CD14-positive monocyte (primary cell): ENCODE results near the gene TMEM132A. TPM values are rescaled to one million over a fixed set of nuclear protein-coding genes. Genes with fewer than 3 reads are reported as not detected.

Source experiments
- DNase-seq, 3 donors: peaks; one replicate each; pipeline ENCODE4 v3.0.0-alpha.2; 2011 to 2022
- H2AFZ ChIP-seq: 2 replicates; pipeline ENCODE4 v1.6.0; 2012; ENCODE audit warnings: mild to moderate bottlenecking, low read depth, low read length, inconsistent platforms; ENCODE audit not compliant: insufficient read depth, poor library complexity, severe bottlenecking
- H3K27ac ChIP-seq, 2 donors: 1 replicate in 1 of 2; 2 replicates in 1 of 2; pipeline ENCODE4 v1.5.1; 2012 to 2013; ENCODE audit warnings: low read length in 2 of 2, control low read depth in 1 of 2, inconsistent platforms in 1 of 2, low read depth in 1 of 2, mild to moderate bottlenecking in 1 of 2
- H3K27me3 ChIP-seq, 2 donors: one replicate each; pipeline versions ENCODE4 v1.6.0 to v1.6.1; 2011 to 2013; ENCODE audit warnings: low read length in 2 of 2; ENCODE audit not compliant: control insufficient read depth in 2 of 2, insufficient read depth in 2 of 2
- H3K36me3 ChIP-seq, 2 donors: replicated peaks in 1 of 2; 1 replicate in 1 of 2; 2 replicates in 1 of 2; pipeline versions ENCODE4 v1.5.1 to v1.6.1; 2012 to 2013; ENCODE audit warnings: low read length in 2 of 2, control low read depth in 1 of 2, inconsistent platforms in 1 of 2, mild to moderate bottlenecking in 1 of 2; ENCODE audit not compliant: insufficient read depth in 2 of 2, control insufficient read depth in 1 of 2
- H3K4me1 ChIP-seq, 2 donors: 1 replicate in 1 of 2; 2 replicates in 1 of 2; pipeline versions ENCODE4 v1.5.1 to v1.6.1; 2012 to 2013; ENCODE audit warnings: low read length in 2 of 2, control low read depth in 1 of 2, inconsistent platforms in 1 of 2, mild to moderate bottlenecking in 1 of 2, moderate library complexity in 1 of 2; ENCODE audit not compliant: insufficient read depth in 2 of 2, control insufficient read depth in 1 of 2
- H3K4me2 ChIP-seq: replicated peaks from 2 replicates; pipeline ENCODE3; 2012; ENCODE audit warnings: low read length, moderate library complexity, mild to moderate bottlenecking; ENCODE audit not compliant: poor library complexity, severe bottlenecking; ENCODE audit errors: extremely low read depth
- H3K4me3 ChIP-seq, 3 experiments: fragments of 200-600 bp in 1 of 3; sonication (generic) in 1 of 3; replicated peaks in 1 of 3; 1 replicate in 2 of 3; 2 replicates in 1 of 3; pipeline ENCODE4 v1.5.1; 2011 to 2013; ENCODE audit warnings: low read length in 3 of 3, mild to moderate bottlenecking in 3 of 3, control low read depth in 2 of 3, low read depth in 2 of 3, inconsistent platforms in 1 of 3, moderate library complexity in 1 of 3
- H3K79me2 ChIP-seq: 2 replicates; pipeline ENCODE4 v1.6.0; 2012; ENCODE audit warnings: mild to moderate bottlenecking, control low read depth, inconsistent platforms, low read length, moderate library complexity; ENCODE audit not compliant: insufficient read depth
- H3K9ac ChIP-seq: 2 replicates; pipeline ENCODE4 v1.6.0; 2017; ENCODE audit warnings: low read length, mild to moderate bottlenecking; ENCODE audit not compliant: insufficient read depth, poor library complexity, severe bottlenecking
- H3K9me3 ChIP-seq, 2 donors: replicated peaks in 1 of 2; 1 replicate in 1 of 2; 2 replicates in 1 of 2; pipeline versions ENCODE4 v1.5.1 to v1.6.1; 2012 to 2013; ENCODE audit warnings: low read length in 2 of 2, control low read depth in 1 of 2; ENCODE audit not compliant: control insufficient read depth in 1 of 2, insufficient read depth in 1 of 2
- H4K20me1 ChIP-seq: 2 replicates; pipeline ENCODE4 v1.6.0; 2012; ENCODE audit warnings: mild to moderate bottlenecking, low read length, control low read depth, moderate library complexity; ENCODE audit not compliant: insufficient read depth
- H3K27ac Mint-ChIP-seq, 7 donors: one replicate each; pipeline ENCODE4 v1.8.0; 2020; ENCODE audit warnings: mild to moderate bottlenecking in 7 of 7, mixed read lengths in 7 of 7, moderate library complexity in 6 of 7, inconsistent platforms in 2 of 7
- H3K27me3 Mint-ChIP-seq, 3 donors: one replicate each; pipeline ENCODE4 v1.8.0; 2021 to 2022; ENCODE audit warnings: low read depth in 3 of 3, mild to moderate bottlenecking in 3 of 3, mixed read lengths in 3 of 3, moderate library complexity in 3 of 3, inconsistent platforms in 1 of 3
- H3K36me3 Mint-ChIP-seq, 2 donors: one replicate each; pipeline ENCODE4 v1.8.0; 2020; ENCODE audit warnings: mixed read lengths in 2 of 2, inconsistent platforms in 1 of 2, mild to moderate bottlenecking in 1 of 2
- H3K4me1 Mint-ChIP-seq: one replicate; pipeline ENCODE4 v1.8.0; 2020; ENCODE audit warnings: mild to moderate bottlenecking, mixed read lengths
- H3K4me3 Mint-ChIP-seq, 2 donors: one replicate each; pipeline ENCODE4 v1.8.0; 2020; ENCODE audit warnings: mild to moderate bottlenecking in 2 of 2, mixed read lengths in 2 of 2, moderate library complexity in 1 of 2
- H3K9me3 Mint-ChIP-seq, 7 donors: one replicate each; pipeline ENCODE4 v1.8.0; 2020 to 2022; ENCODE audit warnings: mixed read lengths in 7 of 7, mild to moderate bottlenecking in 6 of 7, moderate library complexity in 6 of 7, inconsistent platforms in 2 of 7
- WGBS: methylation state at CpG from one replicate; pipeline ENCODE4 v1.1.5; 2013; ENCODE audit warnings: missing lambda C conversion rate; ENCODE audit not compliant: insufficient coverage; 5-methylcytosine and 5-hydroxymethylcytosine counted together
- intact Hi-C, 2 donors: fragments of 100-400 bp; cut with micrococcal nuclease; formaldehyde crosslinking; loops; one replicate each; pipeline versions ENCODE4 v1.15.0 to v1.15.1; 2023
- polyA plus RNA-seq, 3 donors: library from polyadenylated mRNA; depleted of rRNA in 1 of 3; unstranded in 2 of 3; stranded (reverse) in 1 of 3; fragments of 300-500 nt in 2 of 3; fragments of >200 nt in 1 of 3; fragmentation: Illumina TruSeq in 2 of 3; gene quantifications; 1 replicate in 2 of 3; 2 replicates in 1 of 3; pipeline ENCODE4 v1.2.3, GENCODE V29; 2012 to 2021
- TF ChIP-seq, protein P1 (sequence below): fragments of 200-600 bp; IDR thresholded peaks from one replicate; pipeline ENCODE4 v1.8.0; 2022; ENCODE audit warnings: antibody characterized with exemption, mild to moderate bottlenecking

The TMEM132A gene
- polyA plus RNA-seq, 3 donors: 0.01 to 0.31 (median 0.21) TPM

DNA sequence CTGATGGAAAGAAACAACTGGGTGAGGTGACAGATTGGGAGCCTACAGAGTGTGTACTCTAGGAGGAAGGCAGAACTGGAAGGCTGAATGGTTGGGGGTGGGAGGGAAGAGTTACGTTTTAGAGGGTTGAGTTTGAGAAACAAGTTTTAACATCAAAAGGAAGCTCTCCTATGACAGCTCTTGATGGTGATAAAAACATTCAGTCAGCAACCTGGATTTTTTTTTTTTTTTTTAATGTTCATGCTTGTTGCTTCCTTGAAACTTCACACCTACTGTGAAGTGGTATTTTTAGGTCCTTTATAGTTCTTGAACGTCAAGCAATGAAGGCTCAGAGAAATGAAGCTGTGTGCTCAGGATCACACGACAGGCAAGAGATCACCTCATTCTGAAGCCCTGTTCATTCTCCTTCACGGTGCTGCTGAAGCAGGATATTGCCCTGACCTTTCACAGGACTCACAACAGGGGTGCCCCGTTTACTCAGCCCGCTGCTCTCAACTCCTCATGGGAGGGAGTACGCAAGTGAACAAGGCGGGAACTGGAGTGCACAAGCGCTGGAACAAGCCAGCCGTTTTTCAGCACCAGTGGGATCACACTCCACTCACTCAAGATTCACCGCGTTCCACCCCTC is 11.9 kb upstream of the TMEM132A start:
- Histone ChIP-seq H3K4me1 (peaks cover 73 to 74% of the 10 kb centered on the region in 2 donors), H3K27ac (no peak overlapping the region), H3K4me2 (no peak overlapping the region), H3K27me3 (no peaks in the 10 kb centered on the region), H4K20me1 (peaks cover 12% of the 10 kb centered on the region), H3K36me3 (no peaks in the 10 kb centered on the region), H3K9ac (no peak overlapping the region), H2AFZ (no peak overlapping the region), H3K79me2 (peaks cover 32% of the 10 kb centered on the region), H3K4me3 (no peak overlapping the region), H3K9me3 (no peaks in the 10 kb centered on the region)
- intact Hi-C loops: no loop called here
- no peak overlapping the region for H3K4me3 Mint-ChIP-seq
- TF ChIP-seq, protein P1, sequence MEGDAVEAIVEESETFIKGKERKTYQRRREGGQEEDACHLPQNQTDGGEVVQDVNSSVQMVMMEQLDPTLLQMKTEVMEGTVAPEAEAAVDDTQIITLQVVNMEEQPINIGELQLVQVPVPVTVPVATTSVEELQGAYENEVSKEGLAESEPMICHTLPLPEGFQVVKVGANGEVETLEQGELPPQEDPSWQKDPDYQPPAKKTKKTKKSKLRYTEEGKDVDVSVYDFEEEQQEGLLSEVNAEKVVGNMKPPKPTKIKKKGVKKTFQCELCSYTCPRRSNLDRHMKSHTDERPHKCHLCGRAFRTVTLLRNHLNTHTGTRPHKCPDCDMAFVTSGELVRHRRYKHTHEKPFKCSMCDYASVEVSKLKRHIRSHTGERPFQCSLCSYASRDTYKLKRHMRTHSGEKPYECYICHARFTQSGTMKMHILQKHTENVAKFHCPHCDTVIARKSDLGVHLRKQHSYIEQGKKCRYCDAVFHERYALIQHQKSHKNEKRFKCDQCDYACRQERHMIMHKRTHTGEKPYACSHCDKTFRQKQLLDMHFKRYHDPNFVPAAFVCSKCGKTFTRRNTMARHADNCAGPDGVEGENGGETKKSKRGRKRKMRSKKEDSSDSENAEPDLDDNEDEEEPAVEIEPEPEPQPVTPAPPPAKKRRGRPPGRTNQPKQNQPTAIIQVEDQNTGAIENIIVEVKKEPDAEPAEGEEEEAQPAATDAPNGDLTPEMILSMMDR: no peak
- WGBS: 90% methylated on average over 6 of the region's 12 CpGs
- no peak for DNase-seq
- H3K36me3 Mint-ChIP-seq: peaks cover 2 to 17% of the 10 kb centered on the region in 2 donors
- peaks cover 79% of the 10 kb centered on the region for H3K4me1 Mint-ChIP-seq
- H3K9me3 Mint-ChIP-seq: peaks cover 0 to 13% (median 6%) of the 10 kb centered on the region in 7 donors
- peaks cover 0 to 6% (median 2%) of the 10 kb centered on the region in 3 donors for H3K27me3 Mint-ChIP-seq
- peak overlapping the region in 3 of 7 donors; percentile 33 to 85 (median 35) for H3K27ac Mint-ChIP-seq

DNA sequence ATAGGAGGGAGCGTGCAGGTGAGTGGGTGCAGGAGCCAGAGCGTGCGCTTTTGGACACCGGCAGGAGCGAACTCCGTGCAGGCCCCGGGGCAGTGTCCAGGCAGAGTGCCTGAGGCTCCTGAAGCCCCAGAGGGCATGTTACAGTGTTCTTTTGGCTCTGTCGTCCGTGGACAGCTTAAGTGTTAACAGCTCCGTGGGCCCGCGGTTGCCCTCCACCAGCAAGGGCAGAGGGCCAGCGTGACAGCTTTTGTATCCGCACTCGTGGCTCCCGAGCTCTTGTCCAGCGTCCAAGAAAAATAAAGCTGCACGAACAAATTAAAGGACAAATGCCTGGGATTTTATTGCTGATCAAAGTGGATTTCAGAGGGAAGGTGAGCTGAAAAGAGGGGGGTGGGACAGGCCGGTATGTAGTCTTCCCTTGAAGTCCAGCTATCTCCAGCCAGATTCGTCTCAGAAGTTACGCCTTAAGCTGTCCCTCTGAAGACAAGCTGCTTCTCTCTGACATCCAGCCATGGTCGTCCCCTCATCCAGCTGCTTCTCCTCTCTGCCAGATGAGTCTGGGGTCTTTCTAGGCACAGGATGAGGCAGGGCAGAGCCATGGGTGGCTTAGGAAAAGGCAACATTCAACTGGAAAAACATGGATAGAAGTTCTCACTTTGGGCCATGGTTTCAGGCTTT is 11.3 kb upstream of the TMEM132A start:
- peaks cover 2 to 17% of the 10 kb centered on the region in 2 donors for H3K36me3 Mint-ChIP-seq
- DNase-seq: no peak
- WGBS: 96% methylated on average over 21 of the region's 22 CpGs
- Histone ChIP-seq H3K9me3 (no peaks in the 10 kb centered on the region), H3K4me2 (peak overlapping the region; percentile 82), H3K9ac (peak overlapping the region; percentile 73), H4K20me1 (peaks cover 12% of the 10 kb centered on the region), H3K79me2 (peaks cover 38% of the 10 kb centered on the region), H3K27me3 (no peaks in the 10 kb centered on the region), H3K27ac (peak overlapping the region in 1 of 2 donors; percentile 84), H2AFZ (peak overlapping the region; percentile 86), H3K36me3 (no peaks in the 10 kb centered on the region), H3K4me1 (peaks cover 71 to 74% of the 10 kb centered on the region in 2 donors), H3K4me3 (peak overlapping the region in 1 of 3 experiments; percentile 93)
- H3K9me3 Mint-ChIP-seq: peaks cover 0 to 13% (median 6%) of the 10 kb centered on the region in 7 donors
- peaks cover 79% of the 10 kb centered on the region for H3K4me1 Mint-ChIP-seq
- peak overlapping the region in 2 of 7 donors; percentile 92 to 98 for H3K27ac Mint-ChIP-seq
- intact Hi-C loops: no loop called here
- peaks cover 0 to 3% (median 0%) of the 10 kb centered on the region in 3 donors for H3K27me3 Mint-ChIP-seq
- TF ChIP-seq, protein P1: no peak
- peak overlapping the region in 1 of 2 donors; percentile 100 for H3K4me3 Mint-ChIP-seq
